ENCODE data around the gene XG. TPM values are rescaled to one million over a fixed set of nuclear protein-coding genes. Genes with fewer than 3 reads are reported as not detected.

The XG gene
- total RNA-seq, 1 experiment from 2014 or later, result not detected

DNA sequence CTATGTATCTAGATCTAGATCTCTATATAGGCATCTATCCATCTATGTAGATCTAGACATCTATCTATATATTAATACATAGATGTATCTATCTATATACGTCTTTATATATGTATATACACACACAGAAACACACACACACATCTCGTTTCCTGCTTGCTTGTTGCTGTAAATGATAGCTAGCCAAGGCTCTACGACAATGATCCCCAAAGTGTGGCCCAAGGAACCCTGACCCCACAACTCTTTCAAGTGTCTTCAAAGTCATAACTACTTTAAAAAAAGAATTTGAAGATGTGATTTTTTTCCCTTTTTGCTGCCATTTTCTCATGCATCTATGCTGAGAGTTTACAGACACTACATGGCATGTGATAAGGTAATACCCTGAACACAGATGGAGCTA, 105.7 kb downstream of the XG start:
- Histone ChIP-seq H3K36me3 (ENCODE audit: low read depth) (no peaks in the 10 kb centered on the region), H3K9me2 (ENCODE audit: insufficient read depth) (no peaks in the 10 kb centered on the region), H3K27ac (no peak overlapping the region), H2AFZ (no peak overlapping the region), H3K4me3 (no peak overlapping the region), H3K79me2 (ENCODE audit: low read depth) (no peaks in the 10 kb centered on the region), H3F3A (ENCODE audit: insufficient read depth, low read depth) (no peaks in the 10 kb centered on the region), H3K27me3 (ENCODE audit: insufficient read depth, low read depth) (peaks cover 5% of the 10 kb centered on the region), H3K4me1 (replicated peaks; ENCODE audit: insufficient read depth) (no peaks in the 10 kb centered on the region), H4K20me1 (ENCODE audit: insufficient read depth) (no peaks in the 10 kb centered on the region), H3K4me2 (no peak overlapping the region), H3K9me3 (ENCODE audit: insufficient read depth, low read depth) (no peaks in the 10 kb centered on the region)
- ChIA-PET POLR2A (ENCODE audit: unreplicated experiment) (no interaction called here), CTCF (no interaction called here)
- intact Hi-C loops (cut with micrococcal nuclease; ENCODE audit: unreplicated experiment), result no loop called here
- TF ChIP-seq EZH2 (IDR thresholded peaks at IDR 0.05; ENCODE audit: low read depth), result no peak
- TF ChIP-seq, protein P1, sequence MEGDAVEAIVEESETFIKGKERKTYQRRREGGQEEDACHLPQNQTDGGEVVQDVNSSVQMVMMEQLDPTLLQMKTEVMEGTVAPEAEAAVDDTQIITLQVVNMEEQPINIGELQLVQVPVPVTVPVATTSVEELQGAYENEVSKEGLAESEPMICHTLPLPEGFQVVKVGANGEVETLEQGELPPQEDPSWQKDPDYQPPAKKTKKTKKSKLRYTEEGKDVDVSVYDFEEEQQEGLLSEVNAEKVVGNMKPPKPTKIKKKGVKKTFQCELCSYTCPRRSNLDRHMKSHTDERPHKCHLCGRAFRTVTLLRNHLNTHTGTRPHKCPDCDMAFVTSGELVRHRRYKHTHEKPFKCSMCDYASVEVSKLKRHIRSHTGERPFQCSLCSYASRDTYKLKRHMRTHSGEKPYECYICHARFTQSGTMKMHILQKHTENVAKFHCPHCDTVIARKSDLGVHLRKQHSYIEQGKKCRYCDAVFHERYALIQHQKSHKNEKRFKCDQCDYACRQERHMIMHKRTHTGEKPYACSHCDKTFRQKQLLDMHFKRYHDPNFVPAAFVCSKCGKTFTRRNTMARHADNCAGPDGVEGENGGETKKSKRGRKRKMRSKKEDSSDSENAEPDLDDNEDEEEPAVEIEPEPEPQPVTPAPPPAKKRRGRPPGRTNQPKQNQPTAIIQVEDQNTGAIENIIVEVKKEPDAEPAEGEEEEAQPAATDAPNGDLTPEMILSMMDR (conservative IDR thresholded peaks at IDR 0.05), result no peak
- no peak for DNase-seq
- no TSS peak for BruUV-seq (replicated peaks)

DNA sequence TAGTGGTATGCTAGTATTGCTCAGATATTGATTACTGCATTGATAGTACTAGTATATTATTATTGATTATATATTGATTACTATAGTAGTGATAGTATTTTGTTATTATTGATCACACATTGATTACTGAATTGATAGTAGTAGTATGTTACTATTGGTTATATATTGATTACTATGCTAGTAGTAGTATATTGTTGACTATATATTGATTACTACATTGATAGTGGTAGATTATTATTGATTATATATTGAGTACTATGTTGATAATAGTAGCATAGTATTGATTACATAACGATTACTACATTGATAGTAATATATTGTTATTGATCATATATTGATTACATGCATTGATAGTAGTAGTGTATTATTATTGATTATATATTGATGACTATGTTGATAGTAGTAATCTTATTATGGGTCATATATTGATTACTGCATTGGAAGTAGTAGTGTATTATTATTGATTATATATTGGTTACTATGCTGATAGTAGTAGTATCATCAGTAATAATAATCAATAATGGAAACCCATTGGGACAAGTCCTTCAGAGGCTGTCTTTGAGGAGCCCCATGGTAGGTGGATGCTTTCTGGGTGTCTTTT, 107.5 kb downstream of the XG start:
- no peak overlapping the region for H3K27ac ChIP-seq
- no peaks in the 10 kb centered on the region for H4K20me1 ChIP-seq (ENCODE audit: insufficient read depth)
- intact Hi-C loops (cut with micrococcal nuclease; ENCODE audit: unreplicated experiment), result no loop called here
- peaks cover 12% of the 10 kb centered on the region for H3K27me3 ChIP-seq (ENCODE audit: insufficient read depth, low read depth)
- H3K9me3 ChIP-seq (ENCODE audit: insufficient read depth, low read depth), result no peaks in the 10 kb centered on the region
- BruUV-seq (replicated peaks), result no TSS peak
- TF ChIP-seq EZH2 (IDR thresholded peaks at IDR 0.05; ENCODE audit: low read depth), result no peak
- TF ChIP-seq, protein P1 (conservative IDR thresholded peaks at IDR 0.05), result no peak
- ChIA-PET POLR2A (ENCODE audit: unreplicated experiment) (no interaction called here), CTCF (no interaction called here)
- H3K4me3 ChIP-seq, result no peak overlapping the region
- no peaks in the 10 kb centered on the region for H3F3A ChIP-seq (ENCODE audit: insufficient read depth, low read depth)
- no peaks in the 10 kb centered on the region for H3K9me2 ChIP-seq (ENCODE audit: insufficient read depth)
- no peaks in the 10 kb centered on the region for H3K79me2 ChIP-seq (ENCODE audit: low read depth)
- no peak for DNase-seq
- H3K4me1 ChIP-seq (replicated peaks; ENCODE audit: insufficient read depth), result no peaks in the 10 kb centered on the region
- H3K4me2 ChIP-seq, result no peak overlapping the region
- no peaks in the 10 kb centered on the region for H3K36me3 ChIP-seq (ENCODE audit: low read depth)
- no peak overlapping the region for H2AFZ ChIP-seq

DNA sequence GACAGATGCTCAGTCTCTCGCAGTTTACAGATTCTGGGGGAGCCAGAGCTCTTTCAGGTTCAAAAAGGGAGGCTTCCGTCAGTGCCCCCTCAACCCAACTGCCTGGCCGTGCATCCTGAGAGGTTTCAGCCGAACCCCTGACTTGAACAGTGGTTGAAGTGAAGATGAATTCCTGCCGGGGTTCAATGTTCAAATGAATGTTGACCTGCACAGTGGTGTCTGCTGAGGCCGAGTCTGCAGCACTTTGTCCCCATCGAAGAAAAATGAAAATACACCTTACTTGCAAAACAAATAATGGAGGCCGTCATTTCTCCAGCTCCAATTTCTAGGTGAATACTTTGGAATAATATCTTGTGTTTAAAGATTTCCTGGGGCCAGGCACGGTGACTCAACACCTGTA, 110.6 kb downstream of the XG start:
- no peak overlapping the region for H3K4me3 ChIP-seq
- BruUV-seq (replicated peaks), result no TSS peak
- H3K4me2 ChIP-seq, result no peak overlapping the region
- ChIA-PET POLR2A (ENCODE audit: unreplicated experiment) (no interaction called here), CTCF (no interaction called here)
- H2AFZ ChIP-seq, result no peak overlapping the region
- no peaks in the 10 kb centered on the region for H3F3A ChIP-seq (ENCODE audit: insufficient read depth, low read depth)
- no peaks in the 10 kb centered on the region for H3K79me2 ChIP-seq (ENCODE audit: low read depth)
- TF ChIP-seq, protein P1 (conservative IDR thresholded peaks at IDR 0.05), result no peak
- TF ChIP-seq EZH2 (IDR thresholded peaks at IDR 0.05; ENCODE audit: low read depth), result no peak
- DNase-seq, result no peak
- H3K9me3 ChIP-seq (ENCODE audit: insufficient read depth, low read depth), result no peaks in the 10 kb centered on the region
- H3K36me3 ChIP-seq (ENCODE audit: low read depth), result no peaks in the 10 kb centered on the region
- no peaks in the 10 kb centered on the region for H3K4me1 ChIP-seq (replicated peaks; ENCODE audit: insufficient read depth)
- intact Hi-C loops (cut with micrococcal nuclease; ENCODE audit: unreplicated experiment), result no loop called here
- no peaks in the 10 kb centered on the region for H4K20me1 ChIP-seq (ENCODE audit: insufficient read depth)
- H3K9me2 ChIP-seq (ENCODE audit: insufficient read depth), result no peaks in the 10 kb centered on the region
- H3K27me3 ChIP-seq (ENCODE audit: insufficient read depth, low read depth), result peaks cover 32% of the 10 kb centered on the region
- H3K27ac ChIP-seq, result no peak overlapping the region

All from PC-9 (cell line).